ENCODE measurements around the gene IL21R.

- TF ChIP-seq CTCF (conservative IDR thresholded peaks at IDR 0.05) (no peak), EZH2 (IDR thresholded peaks at IDR 0.05; ENCODE audit: low read depth) (no peak)
Observed at GRCh38 chr16:27462846-27463682, 61.1 kb downstream of the IL21R start.
